ENCODE data around the gene FMNL2.
A peak's percentile ranks its signal among the peaks of the same experiment; 100 is the strongest.

Gene FMNL2

GRCh38 chr2:152486737-152487400 is 151.9 kb downstream of the FMNL2 start:
- no CpG with 5 or more reads among the region's 3 CpGs for WGBS, 2 donors (ENCODE audit: extremely low coverage in 2 of 2, insufficient read length in 2 of 2, insufficient replicate concordance in 1 of 2)
- H3K9me3 ChIP-seq (replicated peaks in 1 of 2; ENCODE audit: control insufficient read depth in 2 of 2, insufficient read depth in 1 of 2, low read depth in 1 of 2, low read length in 2 of 2), result no peaks in the 10 kb centered on the region
- H2BK15ac ChIP-seq (ENCODE audit: low read length), result no peak overlapping the region
- no peak overlapping the region for H3K23ac ChIP-seq (ENCODE audit: low read depth, low read length, poor library complexity)
- no peak overlapping the region for H2BK12ac ChIP-seq (ENCODE audit: low read length)
- no peak overlapping the region for H2BK5ac ChIP-seq (ENCODE audit: low read length)
- H4K91ac ChIP-seq (ENCODE audit: low read depth, low read length, poor library complexity), result no peak overlapping the region
- H3K4me2 ChIP-seq (ENCODE audit: insufficient read depth, low read length, poor library complexity, severe bottlenecking), result no peak overlapping the region
- H3K14ac ChIP-seq (ENCODE audit: low read length), result no peak overlapping the region
- no peaks in the 10 kb centered on the region for H3K27me3 ChIP-seq (ENCODE audit: control insufficient read depth in 3 of 3, insufficient read depth in 3 of 3, low read depth in 1 of 3, low read length in 3 of 3)
- H3K27ac ChIP-seq (replicated peaks; ENCODE audit: low read length), result no peak overlapping the region
- H2BK120ac ChIP-seq (ENCODE audit: low read depth, low read length), result no peak overlapping the region
- peaks cover 2% of the 10 kb centered on the region for H3K79me1 ChIP-seq (ENCODE audit: low read depth, low read length)
- no peak overlapping the region for H3K4me3 ChIP-seq (ENCODE audit: low read length in 2 of 2)
- no peak overlapping the region for H2AK5ac ChIP-seq (ENCODE audit: low read depth, low read length)
- H3K36me3 ChIP-seq (replicated peaks in 1 of 2; ENCODE audit: control insufficient read depth in 2 of 2, insufficient read depth in 2 of 2, low read length in 2 of 2), result no peaks in the 10 kb centered on the region
- H3K9ac ChIP-seq (ENCODE audit: low read depth, low read length, poor library complexity), result no peak overlapping the region
- H2AFZ ChIP-seq (ENCODE audit: low read length), result no peak overlapping the region
- H3K4ac ChIP-seq (ENCODE audit: low read length), result no peak overlapping the region
- H3K4me1 ChIP-seq (ENCODE audit: control insufficient read depth in 2 of 2, insufficient read depth in 1 of 2, low read depth in 1 of 2, low read length in 2 of 2), result peaks cover 23 to 67% of the 10 kb centered on the region in 2 donors
- no peak for DNase-seq (ENCODE audit: low spot score)
- H3K18ac ChIP-seq (ENCODE audit: low read length), result no peak overlapping the region
- H4K8ac ChIP-seq (ENCODE audit: low read depth, low read length), result no peak overlapping the region

GRCh38 chr2:152488075-152488474 is 153.1 kb downstream of the FMNL2 start:
- Histone ChIP-seq H2BK120ac (ENCODE audit: low read depth, low read length) (no peak overlapping the region), H2AK5ac (ENCODE audit: low read depth, low read length) (no peak overlapping the region), H3K27me3 (ENCODE audit: control insufficient read depth in 3 of 3, insufficient read depth in 3 of 3, low read depth in 1 of 3, low read length in 3 of 3) (no peaks in the 10 kb centered on the region), H3K14ac (ENCODE audit: low read length) (no peak overlapping the region), H3K4me3 (ENCODE audit: low read length in 2 of 2) (no peak overlapping the region), H4K8ac (ENCODE audit: low read depth, low read length) (no peak overlapping the region), H3K36me3 (replicated peaks in 1 of 2; ENCODE audit: control insufficient read depth in 2 of 2, insufficient read depth in 2 of 2, low read length in 2 of 2) (no peaks in the 10 kb centered on the region), H2BK15ac (ENCODE audit: low read length) (no peak overlapping the region), H3K4me1 (ENCODE audit: control insufficient read depth in 2 of 2, insufficient read depth in 1 of 2, low read depth in 1 of 2, low read length in 2 of 2) (peaks cover 23 to 78% of the 10 kb centered on the region in 2 donors), H3K4ac (ENCODE audit: low read length) (no peak overlapping the region), H3K9me3 (replicated peaks in 1 of 2; ENCODE audit: control insufficient read depth in 2 of 2, insufficient read depth in 1 of 2, low read depth in 1 of 2, low read length in 2 of 2) (no peaks in the 10 kb centered on the region), H3K9ac (ENCODE audit: low read depth, low read length, poor library complexity) (no peak overlapping the region), H3K79me1 (ENCODE audit: low read depth, low read length) (peaks cover 2% of the 10 kb centered on the region), H4K91ac (ENCODE audit: low read depth, low read length, poor library complexity) (no peak overlapping the region), H3K18ac (ENCODE audit: low read length) (no peak overlapping the region), H3K27ac (replicated peaks; ENCODE audit: low read length) (no peak overlapping the region), H3K4me2 (ENCODE audit: insufficient read depth, low read length, poor library complexity, severe bottlenecking) (no peak overlapping the region), H2AFZ (ENCODE audit: low read length) (no peak overlapping the region), H2BK5ac (ENCODE audit: low read length) (no peak overlapping the region), H2BK12ac (ENCODE audit: low read length) (no peak overlapping the region), H3K23ac (ENCODE audit: low read depth, low read length, poor library complexity) (no peak overlapping the region)
- no peak for DNase-seq (ENCODE audit: low spot score)
- WGBS, 2 donors (ENCODE audit: extremely low coverage in 2 of 2, insufficient read length in 2 of 2, insufficient replicate concordance in 1 of 2), result no CpG with 5 or more reads among the region's 2 CpGs

GRCh38 chr2:152489364-152489763 is 154.4 kb downstream of the FMNL2 start:
- H2BK12ac ChIP-seq (ENCODE audit: low read length), result no peak overlapping the region
- H3K79me1 ChIP-seq (ENCODE audit: low read depth, low read length), result peaks cover 2% of the 10 kb centered on the region
- no peak overlapping the region for H3K4ac ChIP-seq (ENCODE audit: low read length)
- H2BK15ac ChIP-seq (ENCODE audit: low read length), result no peak overlapping the region
- no peak overlapping the region for H2AK5ac ChIP-seq (ENCODE audit: low read depth, low read length)
- no peak overlapping the region for H3K23ac ChIP-seq (ENCODE audit: low read depth, low read length, poor library complexity)
- no peaks in the 10 kb centered on the region for H3K9me3 ChIP-seq (replicated peaks in 1 of 2; ENCODE audit: control insufficient read depth in 2 of 2, insufficient read depth in 1 of 2, low read depth in 1 of 2, low read length in 2 of 2)
- H3K27ac ChIP-seq (replicated peaks; ENCODE audit: low read length), result no peak overlapping the region
- H3K18ac ChIP-seq (ENCODE audit: low read length), result no peak overlapping the region
- H4K91ac ChIP-seq (ENCODE audit: low read depth, low read length, poor library complexity), result no peak overlapping the region
- H3K4me2 ChIP-seq (ENCODE audit: insufficient read depth, low read length, poor library complexity, severe bottlenecking), result no peak overlapping the region
- DNase-seq (ENCODE audit: low spot score), result no peak
- H2AFZ ChIP-seq (ENCODE audit: low read length), result no peak overlapping the region
- no peak overlapping the region for H3K9ac ChIP-seq (ENCODE audit: low read depth, low read length, poor library complexity)
- no peak overlapping the region for H2BK120ac ChIP-seq (ENCODE audit: low read depth, low read length)
- H3K27me3 ChIP-seq (ENCODE audit: control insufficient read depth in 3 of 3, insufficient read depth in 3 of 3, low read depth in 1 of 3, low read length in 3 of 3), result no peaks in the 10 kb centered on the region
- H2BK5ac ChIP-seq (ENCODE audit: low read length), result no peak overlapping the region
- H3K4me1 ChIP-seq (ENCODE audit: control insufficient read depth in 2 of 2, insufficient read depth in 1 of 2, low read depth in 1 of 2, low read length in 2 of 2), result peaks cover 29 to 81% of the 10 kb centered on the region in 2 donors
- H3K14ac ChIP-seq (ENCODE audit: low read length), result no peak overlapping the region
- no peak overlapping the region for H3K4me3 ChIP-seq (ENCODE audit: low read length in 2 of 2)
- no peak overlapping the region for H4K8ac ChIP-seq (ENCODE audit: low read depth, low read length)
- H3K36me3 ChIP-seq (replicated peaks in 1 of 2; ENCODE audit: control insufficient read depth in 2 of 2, insufficient read depth in 2 of 2, low read length in 2 of 2), result no peaks in the 10 kb centered on the region
- WGBS, 2 donors (ENCODE audit: extremely low coverage in 2 of 2, insufficient read length in 2 of 2, insufficient replicate concordance in 1 of 2), result no CpG with 5 or more reads among the region's 2 CpGs

GRCh38 chr2:152490686-152491455 is 155.9 kb downstream of the FMNL2 start:
- Histone ChIP-seq H2BK12ac (ENCODE audit: low read length) (no peak overlapping the region), H3K36me3 (replicated peaks in 1 of 2; ENCODE audit: control insufficient read depth in 2 of 2, insufficient read depth in 2 of 2, low read length in 2 of 2) (no peaks in the 10 kb centered on the region), H2BK15ac (ENCODE audit: low read length) (no peak overlapping the region), H4K91ac (ENCODE audit: low read depth, low read length, poor library complexity) (no peak overlapping the region), H3K14ac (ENCODE audit: low read length) (no peak overlapping the region), H2AK5ac (ENCODE audit: low read depth, low read length) (no peak overlapping the region), H2AFZ (ENCODE audit: low read length) (no peak overlapping the region), H3K23ac (ENCODE audit: low read depth, low read length, poor library complexity) (no peak overlapping the region), H3K27ac (replicated peaks; ENCODE audit: low read length) (peak overlapping the region; percentile 25), H4K8ac (ENCODE audit: low read depth, low read length) (no peak overlapping the region), H3K4ac (ENCODE audit: low read length) (no peak overlapping the region), H3K4me3 (ENCODE audit: low read length in 2 of 2) (no peak overlapping the region), H2BK5ac (ENCODE audit: low read length) (no peak overlapping the region), H3K9ac (ENCODE audit: low read depth, low read length, poor library complexity) (no peak overlapping the region), H2BK120ac (ENCODE audit: low read depth, low read length) (no peak overlapping the region), H3K4me2 (ENCODE audit: insufficient read depth, low read length, poor library complexity, severe bottlenecking) (no peak overlapping the region), H3K4me1 (ENCODE audit: control insufficient read depth in 2 of 2, insufficient read depth in 1 of 2, low read depth in 1 of 2, low read length in 2 of 2) (peaks cover 25 to 81% of the 10 kb centered on the region in 2 donors), H3K27me3 (ENCODE audit: control insufficient read depth in 3 of 3, insufficient read depth in 3 of 3, low read depth in 1 of 3, low read length in 3 of 3) (no peaks in the 10 kb centered on the region), H3K18ac (ENCODE audit: low read length) (no peak overlapping the region), H3K79me1 (ENCODE audit: low read depth, low read length) (peaks cover 2% of the 10 kb centered on the region), H3K9me3 (replicated peaks in 1 of 2; ENCODE audit: control insufficient read depth in 2 of 2, insufficient read depth in 1 of 2, low read depth in 1 of 2, low read length in 2 of 2) (peaks cover 0 to under 1% of the 10 kb centered on the region in 2 donors)
- DNase-seq (ENCODE audit: low spot score), result no peak
- no CpG with 5 or more reads among the region's 6 CpGs for WGBS, 2 donors (ENCODE audit: extremely low coverage in 2 of 2, insufficient read length in 2 of 2, insufficient replicate concordance in 1 of 2)
